Measurements from ENCODE around the gene PNPLA7.

DNA sequence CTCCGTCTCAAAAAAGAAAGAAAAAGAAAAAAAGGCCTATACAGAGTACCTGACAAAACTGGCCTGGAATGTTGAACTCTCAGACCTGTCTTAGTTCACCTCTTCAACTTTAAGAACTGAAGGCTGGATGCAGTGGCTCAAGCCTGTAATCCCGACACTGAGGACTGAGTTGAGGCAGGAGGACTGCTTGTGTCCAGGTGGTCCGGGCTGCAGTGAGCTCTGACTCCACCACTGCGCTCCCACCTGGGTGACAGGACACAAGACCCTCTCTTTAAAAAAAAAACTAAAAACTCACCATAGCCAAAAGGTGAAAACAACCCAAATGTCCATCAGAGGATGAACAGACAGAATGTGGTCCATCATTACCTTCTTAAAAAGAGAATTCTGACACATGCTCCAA, 7.9 kb upstream of the PNPLA7 start:
- TF ChIP-seq CTCF (IDR thresholded peaks at IDR 0.05) = no peak
- no peak for TF ChIP-seq POLR2A (IDR thresholded peaks at IDR 0.05)

Data from thyroid gland (tissue), 4 donors.